Stimulated activated CD8-positive, alpha-beta memory T cell treated with anti-CD3 and anti-CD28 coated beads, Interleukin-2, amount 100 ng/mL, for 1 hour (primary cell): ENCODE data around the gene TMEM231.

Experiments
- DNase-seq, 2 donors: peaks; one replicate each; pipeline ENCODE4 v3.0.0-alpha.2; 2020; ENCODE audit warnings: low read depth in 2 of 2

Gene TMEM231

GRCh38 chr16:75488322-75488721 is 67.7 kb downstream of the TMEM231 start:
- no peak for DNase-seq
